PC-3 (cell line): ENCODE measurements around the gene FHIP1B.

ENCODE experiments used
- CTCF ChIP-seq: fragments of 300-600 bp; sonication (generic); conservative IDR thresholded peaks from 2 replicates; pipeline ENCODE4 v1.5.1; 2017; ENCODE audit warnings: antibody characterized with exemption, low read depth, mild to moderate bottlenecking, low read length
- EZH2 ChIP-seq: fragments of 300-600 bp; sonication (generic); IDR thresholded peaks from one replicate; pipeline ENCODE4 v1.6.1; 2017; ENCODE audit warnings: antibody characterized with exemption, mild to moderate bottlenecking, low read length; ENCODE audit not compliant: unreplicated experiment
- EZH2phosphoT487 ChIP-seq: fragments of 300-600 bp; sonication (generic); IDR thresholded peaks from 2 replicates; pipeline ENCODE4 v1.6.1; 2018; ENCODE audit warnings: mild to moderate bottlenecking, antibody characterized with exemption, low read length, borderline replicate concordance

- TF ChIP-seq CTCF (no peak), EZH2 (no peak), EZH2phosphoT487 (no peak)
Observed at GRCh38 chr11:6214530-6214929, 19.9 kb downstream of the FHIP1B start.
